Measurements from ENCODE around the gene DAP3. TPM values are rescaled to one million over a fixed set of nuclear protein-coding genes. Genes with fewer than 3 reads are reported as not detected.
A peak's percentile ranks its signal among the peaks of the same experiment; 100 is the strongest.
"Not testable (repeated sequence)": the region's sequence is repeated elsewhere in the genome, so short reads cannot be mapped to it uniquely, and the experiment has no call there.

DAP3 gene
- polyA plus RNA-seq (2011; rRNA removed) (150 and 152 TPM in 2 replicates), polyA minus RNA-seq (2011; rRNA and poly(A)+ RNA removed) (140 and 149 TPM in 2 replicates)

DNA sequence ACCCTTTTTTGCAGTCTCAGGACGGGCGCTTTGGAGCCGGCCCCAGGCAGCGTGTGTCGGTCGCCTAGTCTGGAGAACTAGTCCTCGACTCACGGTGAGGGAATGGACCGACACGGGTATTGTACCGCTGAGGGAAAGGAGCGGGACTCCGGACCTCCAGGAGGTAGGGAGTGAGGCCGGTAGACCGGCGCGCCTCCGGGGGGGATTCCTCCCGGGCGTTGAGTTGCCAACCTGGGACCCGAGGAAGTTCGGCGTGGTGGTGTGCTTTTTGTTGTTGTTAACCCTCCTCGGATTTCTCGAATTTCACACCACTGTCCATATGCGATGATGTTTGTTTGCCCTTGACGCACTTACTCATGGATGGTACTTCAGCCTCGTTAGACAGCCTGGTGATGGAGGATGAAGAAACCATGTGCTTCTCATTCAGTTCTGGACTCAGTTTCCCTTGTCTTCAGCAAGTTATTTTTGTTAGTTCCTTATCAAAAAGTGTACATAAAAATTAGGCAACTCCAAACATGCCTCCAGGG, at the start of gene DAP3:
TSS of gene DAP3 (plus strand) at position 11 of the 527 bp plus-strand sequence. CDS start 20,689 bp downstream, outside the sequence.
- H3K9me3 ChIP-seq (ENCODE audit: control insufficient read depth, insufficient read depth, low read length); POLR2A ChIA-PET; CTCF ChIA-PET; H3K27me3 ChIP-seq (ENCODE audit: control insufficient read depth, insufficient read depth, low read length): not testable (repeated sequence)
- peak; percentile 23 for DNase-seq (ENCODE audit: low read depth, low spot score)
- H3K4me3 ChIP-seq (ENCODE audit: low read depth, low read length): peak within 1 kb of the TSS; percentile 90
- peak within 1 kb of the TSS; percentile 96 for H3K27ac ChIP-seq (ENCODE audit: low read depth, low read length)

DNA sequence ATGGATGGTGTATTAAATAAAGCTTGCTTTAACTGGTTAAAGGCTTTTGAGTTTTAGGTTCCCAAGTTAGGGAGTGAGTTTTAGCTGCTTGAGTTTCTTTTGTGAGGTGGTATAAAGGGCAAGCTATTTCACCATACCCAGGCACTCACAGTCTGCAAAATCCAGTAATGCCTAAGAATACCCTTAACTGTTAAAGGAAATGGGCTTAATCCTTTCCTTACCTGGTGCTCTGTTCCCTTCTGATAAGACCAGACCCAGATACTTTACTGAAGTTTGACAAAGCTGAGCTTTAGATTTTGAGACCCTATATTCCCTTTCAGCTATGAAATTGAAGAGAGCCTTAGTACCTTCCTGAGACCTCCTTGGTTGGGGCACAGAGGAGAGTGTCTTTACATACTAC, 48.5 kb upstream of the DAP3 start:
- TF ChIP-seq, protein P1, sequence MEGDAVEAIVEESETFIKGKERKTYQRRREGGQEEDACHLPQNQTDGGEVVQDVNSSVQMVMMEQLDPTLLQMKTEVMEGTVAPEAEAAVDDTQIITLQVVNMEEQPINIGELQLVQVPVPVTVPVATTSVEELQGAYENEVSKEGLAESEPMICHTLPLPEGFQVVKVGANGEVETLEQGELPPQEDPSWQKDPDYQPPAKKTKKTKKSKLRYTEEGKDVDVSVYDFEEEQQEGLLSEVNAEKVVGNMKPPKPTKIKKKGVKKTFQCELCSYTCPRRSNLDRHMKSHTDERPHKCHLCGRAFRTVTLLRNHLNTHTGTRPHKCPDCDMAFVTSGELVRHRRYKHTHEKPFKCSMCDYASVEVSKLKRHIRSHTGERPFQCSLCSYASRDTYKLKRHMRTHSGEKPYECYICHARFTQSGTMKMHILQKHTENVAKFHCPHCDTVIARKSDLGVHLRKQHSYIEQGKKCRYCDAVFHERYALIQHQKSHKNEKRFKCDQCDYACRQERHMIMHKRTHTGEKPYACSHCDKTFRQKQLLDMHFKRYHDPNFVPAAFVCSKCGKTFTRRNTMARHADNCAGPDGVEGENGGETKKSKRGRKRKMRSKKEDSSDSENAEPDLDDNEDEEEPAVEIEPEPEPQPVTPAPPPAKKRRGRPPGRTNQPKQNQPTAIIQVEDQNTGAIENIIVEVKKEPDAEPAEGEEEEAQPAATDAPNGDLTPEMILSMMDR (IDR thresholded peaks at IDR 0.05; ENCODE audit: low read depth, low read length): no peak
- peaks cover 30% of the 10 kb centered on the region for H3K9me3 ChIP-seq (ENCODE audit: control insufficient read depth, insufficient read depth, low read length)
- H3K27ac ChIP-seq (ENCODE audit: low read depth, low read length): no peak overlapping the region
- POLR2A ChIA-PET: interaction anchor here (0.7 kb wide), 1 partner anchor 130 kb away, joined by 3 read pairs; no protein-coding TSS in a partner anchor
- CTCF ChIA-PET: no interaction called here
- no peaks in the 10 kb centered on the region for H3K27me3 ChIP-seq (ENCODE audit: control insufficient read depth, insufficient read depth, low read length)
- no peak for DNase-seq (ENCODE audit: low read depth, low spot score)
- H3K4me3 ChIP-seq (ENCODE audit: low read depth, low read length): no peak overlapping the region

DNA sequence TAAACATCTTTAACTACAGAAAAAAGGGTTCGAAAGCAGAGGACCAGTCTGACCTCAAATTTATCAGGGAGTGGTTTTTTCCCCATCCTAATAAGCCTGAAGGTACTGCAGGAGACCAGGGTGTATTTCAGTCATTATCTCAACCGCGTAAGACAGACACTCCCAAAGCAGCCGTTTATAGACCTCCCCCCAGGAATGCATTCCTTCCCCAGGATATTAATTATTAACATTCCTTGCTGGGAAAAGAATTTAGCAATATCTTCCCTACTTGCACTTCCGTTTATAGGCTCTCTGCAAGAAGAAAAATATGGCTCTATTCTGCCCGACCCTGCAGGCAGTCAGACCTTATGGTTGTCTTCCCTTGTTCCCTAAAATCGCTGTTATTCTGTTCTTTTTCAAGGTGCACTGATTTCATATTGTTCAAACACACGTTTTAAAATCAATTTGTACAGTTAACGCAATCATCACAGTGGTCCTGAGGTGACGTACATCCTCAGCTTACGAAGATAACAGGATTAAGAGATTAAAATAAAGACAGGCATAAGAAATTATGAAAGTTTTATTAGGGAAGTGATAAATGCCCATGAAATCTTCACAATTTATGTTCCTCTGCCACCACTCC, 46.2 kb upstream of the DAP3 start:
- H3K27ac ChIP-seq (ENCODE audit: low read depth, low read length); POLR2A ChIA-PET; H3K27me3 ChIP-seq (ENCODE audit: control insufficient read depth, insufficient read depth, low read length); H3K4me3 ChIP-seq (ENCODE audit: low read depth, low read length); DNase-seq (ENCODE audit: low read depth, low spot score); CTCF ChIA-PET: not testable (repeated sequence)
- peaks cover 30% of the 10 kb centered on the region for H3K9me3 ChIP-seq (ENCODE audit: control insufficient read depth, insufficient read depth, low read length)

DNA sequence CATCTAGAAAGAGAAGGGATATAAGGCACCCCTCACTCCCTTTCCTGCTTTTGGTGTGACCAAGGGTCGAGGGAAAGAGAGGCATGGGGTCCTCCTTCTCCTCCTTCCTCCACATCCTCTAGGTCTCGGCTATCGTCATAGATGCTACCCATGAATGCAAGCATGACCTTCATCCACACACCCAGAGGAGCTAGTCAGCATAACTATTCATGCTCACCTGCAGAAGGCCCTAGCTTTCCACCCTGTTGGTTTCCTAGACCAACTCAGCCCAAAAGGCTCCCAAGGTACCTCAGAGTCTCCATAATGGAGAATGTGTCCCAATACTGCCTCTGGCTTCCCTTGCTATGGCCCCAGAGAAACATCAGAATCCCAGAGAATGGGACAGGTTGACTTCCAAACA, 45.7 kb upstream of the DAP3 start:
- Histone ChIP-seq H3K27ac (ENCODE audit: low read depth, low read length) (no peak overlapping the region), H3K9me3 (ENCODE audit: control insufficient read depth, insufficient read depth, low read length) (peaks cover 30% of the 10 kb centered on the region), H3K27me3 (ENCODE audit: control insufficient read depth, insufficient read depth, low read length) (no peaks in the 10 kb centered on the region), H3K4me3 (ENCODE audit: low read depth, low read length) (no peak overlapping the region)
- ChIA-PET POLR2A (no interaction called here), CTCF (no interaction called here)
- no peak for DNase-seq (ENCODE audit: low read depth, low spot score)
- TF ChIP-seq, protein P1 (IDR thresholded peaks at IDR 0.05; ENCODE audit: low read depth, low read length): no peak

DNA sequence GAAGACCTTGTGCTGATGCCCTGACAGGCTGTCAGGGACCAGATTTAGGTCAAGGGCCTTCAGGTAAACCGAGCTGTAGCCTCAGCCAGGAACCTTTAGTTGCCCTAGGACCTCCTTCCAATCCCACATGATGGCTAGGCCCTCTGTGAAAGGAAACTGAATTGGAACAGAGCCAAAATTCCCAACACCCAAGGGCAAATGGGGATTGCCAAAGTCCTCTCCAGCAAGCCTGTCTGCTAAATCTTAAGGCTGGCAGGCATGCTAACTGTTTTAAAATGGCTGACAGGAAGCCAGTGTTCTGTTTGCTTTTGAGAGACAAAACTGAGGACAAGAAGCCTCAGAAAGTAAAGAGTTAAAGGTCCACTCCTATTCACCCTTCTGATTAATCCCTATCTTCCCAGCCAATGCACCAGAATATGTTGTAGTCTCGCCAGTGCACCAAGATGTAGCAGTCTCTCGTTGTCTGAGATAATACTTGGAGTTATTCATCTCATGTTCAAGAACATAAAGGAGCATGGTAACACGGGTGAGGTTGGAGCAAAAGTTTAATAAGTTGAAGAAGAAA, 43.8 kb upstream of the DAP3 start:
- ChIA-PET POLR2A (interaction anchor here (0.5 kb wide), 1 partner anchor 82 kb away, joined by 5 read pairs; no protein-coding TSS in a partner anchor), CTCF (no interaction called here)
- Histone ChIP-seq H3K9me3 (ENCODE audit: control insufficient read depth, insufficient read depth, low read length) (peaks cover 30% of the 10 kb centered on the region), H3K27me3 (ENCODE audit: control insufficient read depth, insufficient read depth, low read length) (no peaks in the 10 kb centered on the region), H3K4me3 (ENCODE audit: low read depth, low read length) (no peak overlapping the region), H3K27ac (ENCODE audit: low read depth, low read length) (peak overlapping the region; percentile 39)
- TF ChIP-seq, protein P1 (IDR thresholded peaks at IDR 0.05; ENCODE audit: low read depth, low read length): no peak
- no peak for DNase-seq (ENCODE audit: low read depth, low spot score)

DNA sequence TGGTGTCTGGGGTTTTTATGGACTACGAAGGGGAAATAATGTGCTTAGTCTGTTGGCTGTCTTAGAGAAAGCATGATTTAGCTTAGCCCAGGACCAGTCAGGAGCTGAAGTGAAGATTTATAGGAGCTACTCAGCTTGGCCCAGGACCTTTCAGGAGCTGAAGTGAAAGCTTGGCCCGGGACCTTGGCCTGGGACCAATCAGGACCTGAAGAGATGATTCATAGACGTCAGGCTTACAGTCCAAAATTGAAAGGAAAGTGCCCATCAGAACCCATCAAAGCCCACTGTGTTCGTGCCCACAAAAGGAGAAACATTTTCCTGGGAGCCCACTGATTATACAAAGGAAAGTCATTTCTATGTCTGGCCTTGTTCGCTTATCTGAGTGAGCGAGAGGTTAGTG, 43.2 kb upstream of the DAP3 start:
- no peak for DNase-seq (ENCODE audit: low read depth, low spot score)
- TF ChIP-seq, protein P1 (IDR thresholded peaks at IDR 0.05; ENCODE audit: low read depth, low read length): no peak
- H3K27me3 ChIP-seq (ENCODE audit: control insufficient read depth, insufficient read depth, low read length): no peaks in the 10 kb centered on the region
- H3K9me3 ChIP-seq (ENCODE audit: control insufficient read depth, insufficient read depth, low read length): peaks cover 30% of the 10 kb centered on the region
- H3K4me3 ChIP-seq (ENCODE audit: low read depth, low read length): no peak overlapping the region
- peak overlapping the region; percentile 39 for H3K27ac ChIP-seq (ENCODE audit: low read depth, low read length)
- ChIA-PET POLR2A (no interaction called here), CTCF (no interaction called here)

All from AG04450 (cell line).